DOHH2 (cell line): ENCODE results near the gene CACNA2D4.

Experiments used
- H3F3A ChIP-seq: fragments of 200-600 bp; sonication (generic), shearing (Covaris generic); 2 replicates; pipeline ENCODE4 v1.6.0; 2016; ENCODE audit warnings: antibody characterized with exemption, mild to moderate bottlenecking; ENCODE audit not compliant: control insufficient read depth, insufficient read depth
- H3K27ac ChIP-seq: fragments of 200-600 bp; sonication (generic); 2 replicates; pipeline ENCODE4 v1.5.1; 2014; ENCODE audit warnings: low read depth, mild to moderate bottlenecking, low read length, moderate library complexity
- H3K27me3 ChIP-seq: fragments of 200-600 bp; sonication (generic); 2 replicates; pipeline ENCODE4 v1.6.1; 2014; ENCODE audit warnings: mild to moderate bottlenecking, low read length, mixed read lengths; ENCODE audit not compliant: control insufficient read depth
- H3K36me3 ChIP-seq: fragments of 200-600 bp; sonication (generic); 2 replicates; pipeline ENCODE4 v1.6.1; 2014; ENCODE audit warnings: mild to moderate bottlenecking, low read length, moderate library complexity, mixed read lengths; ENCODE audit not compliant: control insufficient read depth
- H3K4me1 ChIP-seq: fragments of 200-600 bp; sonication (generic); 2 replicates; pipeline ENCODE4 v1.6.1; 2014; ENCODE audit warnings: mild to moderate bottlenecking, low read length, mixed read lengths; ENCODE audit not compliant: control insufficient read depth
- H3K4me2 ChIP-seq: fragments of 200-600 bp; sonication (generic); 2 replicates; pipeline ENCODE4 v1.6.0; 2014; ENCODE audit warnings: mild to moderate bottlenecking, low read length, moderate library complexity
- H3K4me3 ChIP-seq: fragments of 200-600 bp; sonication (generic); 2 replicates; pipeline ENCODE4 v1.5.1; 2014; ENCODE audit warnings: mild to moderate bottlenecking, low read length, mixed read lengths
- H3K79me2 ChIP-seq: fragments of 200-600 bp; sonication (generic); 2 replicates; pipeline ENCODE4 v1.6.1; 2014; ENCODE audit warnings: mild to moderate bottlenecking, low read length, mixed read lengths; ENCODE audit not compliant: control insufficient read depth
- H3K9me2 ChIP-seq: fragments of 200-600 bp; sonication (generic); replicated peaks from 2 replicates; pipeline ENCODE4 v1.6.1; 2014; ENCODE audit warnings: mild to moderate bottlenecking, low read length, mixed read lengths; ENCODE audit not compliant: control insufficient read depth
- H3K9me3 ChIP-seq: fragments of 200-600 bp; sonication (generic); 2 replicates; pipeline ENCODE4 v1.6.1; 2014; ENCODE audit warnings: antibody characterized with exemption, low read length, mixed read lengths; ENCODE audit not compliant: control insufficient read depth, insufficient read depth
- H4K20me1 ChIP-seq: fragments of 200-600 bp; sonication (generic); 2 replicates; pipeline ENCODE4 v1.6.0; 2014; ENCODE audit warnings: low read depth, mild to moderate bottlenecking, antibody characterized with exemption, low read length, moderate library complexity; ENCODE audit not compliant: control insufficient read depth, insufficient read depth
- EZH2phosphoT487 ChIP-seq: fragments of 200-600 bp; sonication (generic); IDR thresholded peaks from 2 replicates; pipeline ENCODE4 v1.6.1; 2017; ENCODE audit warnings: borderline replicate concordance, mild to moderate bottlenecking, antibody characterized with exemption, low read length, moderate library complexity, mixed read lengths
- TF ChIP-seq, protein P1 (sequence below): fragments of 200-600 bp; sonication (generic); IDR thresholded peaks from one replicate; pipeline ENCODE4 v1.5.1; 2014; ENCODE audit warnings: antibody characterized with exemption, mild to moderate bottlenecking, low read depth, low read length; ENCODE audit not compliant: poor library complexity, severe bottlenecking

The CACNA2D4 gene

DNA sequence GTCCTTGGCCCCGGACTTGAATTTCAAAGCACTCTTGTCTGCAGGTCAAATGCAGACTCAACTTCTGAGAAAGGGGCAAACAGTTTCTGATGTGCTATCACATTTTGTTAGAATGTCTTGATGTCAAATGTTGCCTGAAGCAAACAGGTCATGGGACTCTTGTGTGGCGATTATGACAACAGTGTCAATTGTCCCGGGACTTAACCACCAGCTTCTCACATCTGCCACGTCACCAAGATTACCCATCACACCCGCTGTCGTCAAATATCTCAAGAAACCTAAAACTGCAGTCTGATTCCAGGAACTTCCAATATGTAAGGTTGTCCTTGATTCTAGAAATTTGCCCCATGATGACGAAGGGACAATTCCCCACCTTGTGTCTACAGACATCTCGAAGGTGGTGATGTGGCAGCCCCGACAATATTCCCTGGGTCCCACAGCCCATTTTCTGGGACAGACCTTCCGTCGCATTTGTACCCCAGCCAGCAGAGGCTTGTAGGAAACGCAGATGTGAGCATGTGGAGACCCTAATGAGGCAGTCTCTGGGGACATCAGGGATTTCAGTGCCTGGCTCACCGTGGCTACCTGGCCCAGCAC is 76.8 kb downstream of the CACNA2D4 start:
- H3K4me2 ChIP-seq, result no peak overlapping the region
- no peaks in the 10 kb centered on the region for H4K20me1 ChIP-seq
- H3F3A ChIP-seq, result no peaks in the 10 kb centered on the region
- H3K9me3 ChIP-seq, result no peaks in the 10 kb centered on the region
- peaks cover 17% of the 10 kb centered on the region; the same call in 1 of the 2 replicates for H3K27me3 ChIP-seq
- H3K36me3 ChIP-seq, result no peaks in the 10 kb centered on the region
- TF ChIP-seq, protein P1, sequence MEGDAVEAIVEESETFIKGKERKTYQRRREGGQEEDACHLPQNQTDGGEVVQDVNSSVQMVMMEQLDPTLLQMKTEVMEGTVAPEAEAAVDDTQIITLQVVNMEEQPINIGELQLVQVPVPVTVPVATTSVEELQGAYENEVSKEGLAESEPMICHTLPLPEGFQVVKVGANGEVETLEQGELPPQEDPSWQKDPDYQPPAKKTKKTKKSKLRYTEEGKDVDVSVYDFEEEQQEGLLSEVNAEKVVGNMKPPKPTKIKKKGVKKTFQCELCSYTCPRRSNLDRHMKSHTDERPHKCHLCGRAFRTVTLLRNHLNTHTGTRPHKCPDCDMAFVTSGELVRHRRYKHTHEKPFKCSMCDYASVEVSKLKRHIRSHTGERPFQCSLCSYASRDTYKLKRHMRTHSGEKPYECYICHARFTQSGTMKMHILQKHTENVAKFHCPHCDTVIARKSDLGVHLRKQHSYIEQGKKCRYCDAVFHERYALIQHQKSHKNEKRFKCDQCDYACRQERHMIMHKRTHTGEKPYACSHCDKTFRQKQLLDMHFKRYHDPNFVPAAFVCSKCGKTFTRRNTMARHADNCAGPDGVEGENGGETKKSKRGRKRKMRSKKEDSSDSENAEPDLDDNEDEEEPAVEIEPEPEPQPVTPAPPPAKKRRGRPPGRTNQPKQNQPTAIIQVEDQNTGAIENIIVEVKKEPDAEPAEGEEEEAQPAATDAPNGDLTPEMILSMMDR, result no peak
- no peak for TF ChIP-seq EZH2phosphoT487
- no peaks in the 10 kb centered on the region for H3K9me2 ChIP-seq
- no peak overlapping the region for H3K4me3 ChIP-seq
- peaks cover 8% of the 10 kb centered on the region for H3K4me1 ChIP-seq
- no peak overlapping the region for H3K27ac ChIP-seq
- no peaks in the 10 kb centered on the region for H3K79me2 ChIP-seq

DNA sequence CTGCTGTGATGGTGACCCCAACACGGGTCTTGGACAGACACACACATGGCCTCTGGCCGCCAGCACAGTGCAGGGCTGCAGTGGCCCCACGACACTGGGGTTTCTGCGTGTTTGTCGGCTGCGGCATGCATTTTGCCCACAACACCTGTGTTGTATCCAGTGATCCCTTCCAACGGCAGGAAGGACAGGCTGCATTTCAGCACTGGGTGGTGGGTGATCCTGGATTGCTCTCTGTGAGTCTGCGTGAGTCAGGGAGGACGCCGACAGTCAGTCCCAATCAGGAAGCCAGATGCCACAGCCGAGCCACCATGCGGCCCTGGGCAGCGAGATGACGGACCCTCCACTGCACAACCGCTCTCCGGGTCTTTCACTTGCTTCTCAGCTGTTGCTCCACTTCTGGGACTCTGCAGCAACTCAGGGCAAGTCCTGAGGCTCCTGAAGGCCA is 77.4 kb downstream of the CACNA2D4 start:
- Histone ChIP-seq H3K27me3 (peaks cover 17% of the 10 kb centered on the region; the same call in 1 of the 2 replicates), H3K27ac (no peak overlapping the region), H4K20me1 (no peaks in the 10 kb centered on the region), H3K36me3 (no peaks in the 10 kb centered on the region), H3F3A (no peaks in the 10 kb centered on the region), H3K4me1 (peaks cover 8% of the 10 kb centered on the region), H3K4me3 (no peak overlapping the region), H3K79me2 (no peaks in the 10 kb centered on the region), H3K9me3 (no peaks in the 10 kb centered on the region), H3K9me2 (no peaks in the 10 kb centered on the region), H3K4me2 (no peak overlapping the region)
- no peak for TF ChIP-seq EZH2phosphoT487
- TF ChIP-seq, protein P1, result no peak

DNA sequence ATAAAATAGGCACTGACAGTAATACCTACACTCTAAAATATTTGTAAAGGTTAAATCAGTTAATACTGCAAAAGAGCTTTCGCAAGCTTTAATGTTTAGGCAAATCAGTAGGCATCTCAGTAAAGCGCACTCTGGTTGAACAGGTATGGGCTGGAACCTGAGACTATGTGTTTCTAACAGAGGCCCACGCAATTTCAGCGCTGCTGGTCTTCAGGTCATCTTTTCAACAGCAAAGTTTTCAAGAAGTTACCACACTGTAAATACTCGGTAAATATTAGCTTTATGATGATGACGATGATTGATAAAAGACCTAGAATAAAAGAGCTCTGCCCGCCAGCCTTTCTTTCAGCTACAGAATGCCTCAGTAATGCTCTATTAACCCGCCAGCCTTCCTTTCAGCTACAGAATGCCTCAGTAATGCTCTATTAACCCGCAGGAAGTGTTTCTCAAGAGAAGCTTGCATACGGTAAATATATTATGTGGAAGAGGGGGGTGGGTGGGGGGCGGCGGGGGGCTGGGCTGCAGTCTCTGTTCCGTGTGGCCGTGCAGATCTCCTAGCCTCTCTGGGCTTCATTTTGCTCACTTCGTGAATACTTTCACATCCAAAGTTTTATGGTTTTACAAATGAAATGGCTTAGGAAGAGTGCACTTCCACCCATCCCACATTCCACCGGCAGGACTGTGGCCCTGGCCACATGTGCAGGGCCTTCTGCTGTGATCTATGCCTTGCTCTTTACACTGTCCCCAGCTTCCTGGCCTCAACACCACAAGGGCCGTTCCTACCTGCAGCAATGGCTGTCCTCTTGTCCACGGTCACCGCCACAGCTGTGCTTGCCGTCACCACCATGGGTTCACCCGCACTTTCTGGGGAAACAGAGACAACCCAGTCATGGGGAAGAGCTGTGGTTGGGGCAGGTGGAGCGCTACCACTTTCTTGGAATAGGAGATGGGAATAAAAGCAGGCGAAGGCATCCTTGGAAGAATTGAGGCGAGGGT is 78.2 kb downstream of the CACNA2D4 start:
- Histone ChIP-seq H3K9me2 (no peaks in the 10 kb centered on the region), H3K4me2 (no peak overlapping the region), H3K27me3 (peaks cover 14% of the 10 kb centered on the region; the same call in 1 of the 2 replicates), H3F3A (no peaks in the 10 kb centered on the region), H3K4me1 (peaks cover 8% of the 10 kb centered on the region), H4K20me1 (no peaks in the 10 kb centered on the region), H3K27ac (no peak overlapping the region), H3K4me3 (no peak overlapping the region), H3K36me3 (no peaks in the 10 kb centered on the region), H3K79me2 (no peaks in the 10 kb centered on the region), H3K9me3 (no peaks in the 10 kb centered on the region)
- TF ChIP-seq, protein P1, result no peak
- TF ChIP-seq EZH2phosphoT487, result no peak
